ENCODE results near the gene LIX1.

The LIX1 gene

DNA sequence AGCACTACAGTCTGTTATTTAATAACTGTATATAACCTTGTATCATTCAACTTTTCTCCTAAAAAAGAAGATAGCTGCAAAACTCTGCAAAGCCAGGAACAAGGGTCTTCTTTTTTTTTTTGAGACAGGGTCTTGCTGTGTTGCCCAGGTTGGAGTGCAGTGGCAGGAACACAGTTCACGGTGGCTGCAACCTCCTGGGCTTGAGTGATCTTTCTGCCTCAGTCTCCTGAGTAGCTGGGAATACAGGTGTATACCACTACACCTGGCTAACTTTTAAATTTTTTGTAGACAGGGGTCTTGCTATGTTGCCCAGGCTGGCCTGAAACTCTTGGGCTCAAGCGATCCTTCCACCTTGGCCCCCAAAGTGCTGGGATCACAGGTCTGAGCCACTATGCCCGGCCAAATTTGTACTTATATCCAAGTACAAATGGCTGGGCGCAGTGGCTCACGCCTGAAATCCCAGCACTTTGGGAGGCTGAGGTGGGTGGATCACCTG lies 21.4 kb upstream of the LIX1 start:
- in situ Hi-C loops (cut with MboI; ENCODE audit: low pct_unique_long_range_greater_than_20kb, low sequenced_read_pairs, unreplicated experiment): loop anchor here (10.0 to 25.0 kb wide), 2 partner anchors 302 to 419 kb away; no protein-coding TSS in a partner anchor
- DNase-seq (ENCODE audit: low spot score): no peak
- TF ChIP-seq CTCF (IDR thresholded peaks at IDR 0.05; ENCODE audit: extremely low read depth, insufficient read depth, missing control alignments): no peak

DNA sequence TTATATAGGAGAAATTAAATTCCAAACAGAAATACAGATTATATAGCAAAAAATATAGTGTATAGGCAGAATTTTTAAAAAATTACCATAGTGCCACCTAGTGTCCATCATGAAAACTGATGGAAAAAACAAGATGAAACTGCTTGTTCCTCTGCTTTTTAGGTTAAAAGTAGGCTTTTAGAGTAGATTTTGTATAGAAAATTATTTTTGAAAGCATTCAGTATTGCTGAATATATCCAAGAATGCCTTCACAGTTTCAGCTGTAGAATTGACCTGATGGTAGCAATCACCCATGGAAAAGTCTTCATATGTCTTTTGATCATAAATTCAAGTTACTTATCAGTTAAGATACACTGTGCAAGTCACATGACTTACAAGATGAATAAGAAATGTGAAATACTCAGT lies 21.0 kb upstream of the LIX1 start:
- no peak for DNase-seq (ENCODE audit: low spot score)
- in situ Hi-C loops (cut with MboI; ENCODE audit: low pct_unique_long_range_greater_than_20kb, low sequenced_read_pairs, unreplicated experiment): loop anchor here (10.0 to 25.0 kb wide), 2 partner anchors 301 to 419 kb away; no protein-coding TSS in a partner anchor
- peak; percentile 41 for TF ChIP-seq CTCF (IDR thresholded peaks at IDR 0.05; ENCODE audit: extremely low read depth, insufficient read depth, missing control alignments)

DNA sequence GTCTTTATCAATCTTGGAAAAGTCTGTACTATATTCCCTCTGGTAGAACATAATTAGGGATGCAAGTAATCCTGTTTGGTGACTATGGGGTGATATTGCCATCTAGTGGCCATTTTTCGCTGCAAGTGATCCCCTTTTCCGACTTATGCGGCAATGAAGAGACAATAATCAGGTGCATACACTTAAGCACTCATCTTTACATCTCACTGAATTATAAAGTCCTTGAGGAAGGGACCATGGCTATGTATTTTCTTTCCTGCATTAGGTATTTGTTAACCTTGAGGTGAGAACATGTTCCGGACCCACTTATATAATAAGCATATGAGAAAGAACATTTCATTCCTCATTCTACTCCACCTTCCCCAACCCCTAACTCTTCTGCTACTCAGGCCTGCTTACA lies 19.6 kb upstream of the LIX1 start:
- in situ Hi-C loops (cut with MboI; ENCODE audit: low pct_unique_long_range_greater_than_20kb, low sequenced_read_pairs, unreplicated experiment): loop anchor here (10.0 to 25.0 kb wide), 2 partner anchors 300 to 417 kb away; no protein-coding TSS in a partner anchor
- peak; percentile 28 for DNase-seq (ENCODE audit: low spot score)
- peak; percentile 75 for TF ChIP-seq CTCF (IDR thresholded peaks at IDR 0.05; ENCODE audit: extremely low read depth, insufficient read depth, missing control alignments)

DNA sequence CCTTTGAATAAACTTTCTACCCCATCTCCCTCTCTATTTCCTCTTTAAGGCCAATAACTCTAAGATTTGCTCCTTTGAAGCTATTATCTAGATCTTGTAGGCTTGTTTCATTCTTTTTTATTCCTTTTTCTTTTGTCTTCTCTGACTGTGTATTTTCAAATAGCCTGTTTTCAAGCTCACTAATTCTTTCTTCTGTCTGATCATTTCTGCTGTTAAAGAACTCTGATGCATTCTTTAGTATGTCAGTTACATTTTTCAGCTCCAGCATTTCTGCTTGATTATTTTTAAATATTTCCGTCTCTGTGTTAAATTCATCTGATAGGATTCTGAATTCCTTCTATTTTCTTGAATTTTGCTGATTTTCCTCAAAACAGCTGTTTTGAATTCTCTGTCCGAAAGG lies 15.3 kb upstream of the LIX1 start:
- DNase-seq (ENCODE audit: low spot score): no peak
- TF ChIP-seq CTCF (IDR thresholded peaks at IDR 0.05; ENCODE audit: extremely low read depth, insufficient read depth, missing control alignments): no peak
- in situ Hi-C loops (cut with MboI; ENCODE audit: low pct_unique_long_range_greater_than_20kb, low sequenced_read_pairs, unreplicated experiment): loop anchor here (25.0 kb wide), 1 partner anchor 295 kb away; no protein-coding TSS in a partner anchor

GRCh38 chr5:97151370-97151769 lies 9.0 kb upstream of the LIX1 start:
- in situ Hi-C loops (cut with MboI; ENCODE audit: low pct_unique_long_range_greater_than_20kb, low sequenced_read_pairs, unreplicated experiment): loop anchor here (25.0 kb wide), 1 partner anchor 289 kb away; no protein-coding TSS in a partner anchor
- TF ChIP-seq CTCF (IDR thresholded peaks at IDR 0.05; ENCODE audit: extremely low read depth, insufficient read depth, missing control alignments): no peak

DNA sequence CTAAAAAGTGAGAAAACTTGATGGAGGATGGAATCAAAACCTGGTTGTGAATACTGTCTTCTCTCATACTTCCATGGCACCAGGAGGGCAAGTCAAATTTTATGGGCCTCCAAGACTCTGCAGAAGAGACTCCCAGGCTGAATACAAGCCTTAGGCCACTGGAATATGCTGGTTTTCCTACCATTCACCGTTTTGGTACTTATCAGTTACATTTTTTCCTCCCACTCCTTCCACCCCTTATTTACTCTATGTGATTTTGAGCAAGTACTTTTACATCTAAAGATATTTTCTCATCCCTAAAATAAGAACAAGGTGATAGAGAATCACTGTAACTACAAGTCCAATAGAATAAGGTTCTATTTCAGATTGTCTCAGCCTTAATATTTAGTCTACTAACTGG lies 8.0 kb upstream of the LIX1 start:
- DNase-seq (ENCODE audit: low spot score): no peak
- in situ Hi-C loops (cut with MboI; ENCODE audit: low pct_unique_long_range_greater_than_20kb, low sequenced_read_pairs, unreplicated experiment): loop anchor here (25.0 kb wide), 1 partner anchor 288 kb away; no protein-coding TSS in a partner anchor
- TF ChIP-seq CTCF (IDR thresholded peaks at IDR 0.05; ENCODE audit: extremely low read depth, insufficient read depth, missing control alignments): no peak

More at GRCh38 chr5:97151370-97151769, 9.0 kb upstream of the LIX1 start:
- DNase-seq (ENCODE audit: low spot score): no peak
